AG09319 (cell line): ENCODE measurements around the gene ALOX5.
"Not testable (repeated sequence)": the region's sequence is repeated elsewhere in the genome, so short reads cannot be mapped to it uniquely, and the experiment has no call there.

Experiments
- DNase-seq: peaks from one replicate; pipeline ENCODE4 v3.0.0-alpha.2; 2010; ENCODE audit warnings: low read depth; ENCODE audit errors: extremely low read depth
- TF ChIP-seq, protein P1 (sequence below): IDR thresholded peaks from 2 replicates; pipeline ENCODE4 v1.5.1; 2011; ENCODE audit warnings: low read depth, mild to moderate bottlenecking, inconsistent platforms, low read length, moderate library complexity

ALOX5 gene

GRCh38 chr10:45470098-45471012 is 96.3 kb downstream of the ALOX5 start:
- TF ChIP-seq, protein P1, sequence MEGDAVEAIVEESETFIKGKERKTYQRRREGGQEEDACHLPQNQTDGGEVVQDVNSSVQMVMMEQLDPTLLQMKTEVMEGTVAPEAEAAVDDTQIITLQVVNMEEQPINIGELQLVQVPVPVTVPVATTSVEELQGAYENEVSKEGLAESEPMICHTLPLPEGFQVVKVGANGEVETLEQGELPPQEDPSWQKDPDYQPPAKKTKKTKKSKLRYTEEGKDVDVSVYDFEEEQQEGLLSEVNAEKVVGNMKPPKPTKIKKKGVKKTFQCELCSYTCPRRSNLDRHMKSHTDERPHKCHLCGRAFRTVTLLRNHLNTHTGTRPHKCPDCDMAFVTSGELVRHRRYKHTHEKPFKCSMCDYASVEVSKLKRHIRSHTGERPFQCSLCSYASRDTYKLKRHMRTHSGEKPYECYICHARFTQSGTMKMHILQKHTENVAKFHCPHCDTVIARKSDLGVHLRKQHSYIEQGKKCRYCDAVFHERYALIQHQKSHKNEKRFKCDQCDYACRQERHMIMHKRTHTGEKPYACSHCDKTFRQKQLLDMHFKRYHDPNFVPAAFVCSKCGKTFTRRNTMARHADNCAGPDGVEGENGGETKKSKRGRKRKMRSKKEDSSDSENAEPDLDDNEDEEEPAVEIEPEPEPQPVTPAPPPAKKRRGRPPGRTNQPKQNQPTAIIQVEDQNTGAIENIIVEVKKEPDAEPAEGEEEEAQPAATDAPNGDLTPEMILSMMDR = no peak
- DNase-seq = no peak

GRCh38 chr10:45471059-45471458 is 97.0 kb downstream of the ALOX5 start:
- DNase-seq = no peak
- TF ChIP-seq, protein P1 = no peak

- TF ChIP-seq, protein P1 = no peak
- no peak for DNase-seq
Measured at GRCh38 chr10:45471531-45472310, 97.7 kb downstream of the ALOX5 start.

GRCh38 chr10:45473126-45473525 is 99.1 kb downstream of the ALOX5 start:
- DNase-seq = no peak
- TF ChIP-seq, protein P1 = no peak

- DNase-seq = no peak
- TF ChIP-seq, protein P1 = no peak
Measured at GRCh38 chr10:45476559-45476958, 102.5 kb downstream of the ALOX5 start.

DNA sequence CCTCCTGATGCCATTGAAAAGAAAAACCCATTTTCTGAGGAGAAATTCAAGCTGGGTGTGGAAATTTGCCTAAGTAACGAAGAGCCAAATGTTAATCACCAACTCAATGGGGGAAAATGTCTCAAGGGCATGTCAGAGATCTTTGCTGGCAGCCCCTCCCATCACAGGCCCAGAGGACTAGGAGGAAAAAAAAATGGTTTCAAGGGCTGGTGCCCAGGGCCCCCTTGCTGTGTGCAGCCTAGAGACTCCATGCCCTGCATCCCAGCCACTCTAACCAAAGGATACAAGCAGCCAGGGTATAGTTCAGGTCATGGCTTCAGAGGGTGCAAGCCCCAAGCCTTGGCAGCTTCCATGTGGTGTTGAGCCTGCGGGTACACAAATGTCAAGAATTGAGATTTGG is 106.3 kb downstream of the ALOX5 start:
- TF ChIP-seq, protein P1 = no peak
- no peak for DNase-seq

GRCh38 chr10:45481100-45481499 is 107.1 kb downstream of the ALOX5 start:
- DNase-seq = not testable (repeated sequence)
